HTERT RPE-1 (cell line): Measurements from ENCODE around the gene DNAJB6.

Experiments
- in situ Hi-C: fragments of 300-500 bp; cut with MboI; formaldehyde crosslinking; loops from 4 replicates; pipeline ENCODE4 v1.14.3; 2020; ENCODE audit warnings: low sequenced_read_pairs

DNAJB6 gene

DNA sequence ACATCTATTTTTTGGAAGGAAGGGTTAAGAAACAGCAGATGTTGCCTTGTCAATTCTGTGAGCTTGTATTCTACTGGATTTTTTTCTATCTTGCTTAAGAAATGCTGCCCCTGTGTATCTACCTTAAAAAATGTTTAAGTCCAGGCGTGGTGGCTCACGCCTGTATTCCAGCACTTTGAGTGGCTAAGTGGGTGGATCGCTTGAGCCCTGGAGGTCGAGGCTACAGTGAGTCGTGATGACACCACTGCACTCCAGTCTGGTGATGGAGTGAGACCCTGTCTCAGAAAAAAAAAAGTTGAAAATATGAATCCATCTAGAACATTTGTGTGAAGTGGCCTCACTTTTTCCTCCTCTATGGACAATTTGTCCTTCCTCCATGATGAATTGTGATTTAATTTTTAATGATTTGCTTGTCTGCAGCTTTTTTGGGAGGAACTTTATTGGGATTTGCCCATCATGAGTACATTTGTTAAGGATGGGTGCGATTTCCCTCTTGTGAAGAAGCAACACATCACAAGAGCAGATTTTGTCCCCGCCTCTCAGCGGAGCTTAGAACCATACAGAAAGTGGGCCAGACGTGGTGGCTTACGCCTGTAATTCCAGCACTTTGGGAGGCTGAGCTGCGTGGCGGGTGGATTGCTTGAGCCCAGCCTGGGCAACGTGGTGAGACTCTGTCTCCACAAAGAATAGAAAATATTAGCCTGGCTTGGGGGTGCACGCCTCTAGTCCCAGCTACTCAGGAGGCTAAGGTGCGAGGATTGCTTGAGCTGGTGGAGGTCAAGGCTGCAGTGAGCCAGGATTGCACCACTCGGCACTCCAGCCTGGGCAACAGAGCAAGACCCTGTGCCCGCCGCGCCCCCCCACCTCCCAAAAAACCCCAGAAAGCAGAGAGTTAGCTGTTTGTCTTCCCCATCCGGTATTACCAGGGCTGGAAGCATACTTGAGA lies 57.7 kb downstream of the DNAJB6 start:
- in situ Hi-C loops: no loop called here

- in situ Hi-C loops: no loop called here
These were observed 58.4 kb downstream of the DNAJB6 start for GRCh38 chr7:157395206-157395605.

- in situ Hi-C loops: no loop called here
These were observed 59.7 kb downstream of the DNAJB6 start for GRCh38 chr7:157396316-157397035.

- in situ Hi-C loops: no loop called here
These were observed 60.4 kb downstream of the DNAJB6 start for GRCh38 chr7:157397036-157397720.

- in situ Hi-C loops: no loop called here
These were observed 61.2 kb downstream of the DNAJB6 start for GRCh38 chr7:157397731-157398691.

DNA sequence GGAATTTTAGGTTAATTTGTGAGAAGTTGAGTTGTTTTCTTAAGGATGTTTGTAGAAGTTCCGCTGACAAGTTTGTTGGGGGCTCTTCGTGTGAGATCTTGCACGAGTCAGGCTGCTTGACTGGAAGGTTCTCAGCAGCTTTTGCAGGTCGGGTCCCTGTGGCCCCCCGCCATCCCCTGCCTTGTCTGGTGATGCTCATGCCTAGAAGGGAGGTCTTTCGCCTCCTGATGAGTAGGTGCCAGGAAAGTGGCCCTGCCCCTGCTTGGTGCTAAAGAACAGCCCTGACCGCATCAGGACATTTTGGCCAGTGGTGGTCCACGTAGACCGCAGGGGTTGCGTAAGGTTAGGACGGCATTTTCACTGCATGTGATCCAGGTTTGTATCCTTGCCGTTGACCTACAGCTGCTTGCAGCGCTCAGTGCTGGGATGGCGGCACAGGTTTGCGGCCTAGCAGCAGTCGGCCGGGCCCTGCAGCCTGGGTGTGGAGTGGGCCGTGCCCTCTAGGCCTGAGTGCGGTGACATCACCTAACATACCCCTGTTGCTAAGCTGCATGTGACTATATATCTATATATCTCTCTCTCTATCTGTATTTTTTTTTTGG lies 62.4 kb downstream of the DNAJB6 start:
- in situ Hi-C loops: no loop called here

DNA sequence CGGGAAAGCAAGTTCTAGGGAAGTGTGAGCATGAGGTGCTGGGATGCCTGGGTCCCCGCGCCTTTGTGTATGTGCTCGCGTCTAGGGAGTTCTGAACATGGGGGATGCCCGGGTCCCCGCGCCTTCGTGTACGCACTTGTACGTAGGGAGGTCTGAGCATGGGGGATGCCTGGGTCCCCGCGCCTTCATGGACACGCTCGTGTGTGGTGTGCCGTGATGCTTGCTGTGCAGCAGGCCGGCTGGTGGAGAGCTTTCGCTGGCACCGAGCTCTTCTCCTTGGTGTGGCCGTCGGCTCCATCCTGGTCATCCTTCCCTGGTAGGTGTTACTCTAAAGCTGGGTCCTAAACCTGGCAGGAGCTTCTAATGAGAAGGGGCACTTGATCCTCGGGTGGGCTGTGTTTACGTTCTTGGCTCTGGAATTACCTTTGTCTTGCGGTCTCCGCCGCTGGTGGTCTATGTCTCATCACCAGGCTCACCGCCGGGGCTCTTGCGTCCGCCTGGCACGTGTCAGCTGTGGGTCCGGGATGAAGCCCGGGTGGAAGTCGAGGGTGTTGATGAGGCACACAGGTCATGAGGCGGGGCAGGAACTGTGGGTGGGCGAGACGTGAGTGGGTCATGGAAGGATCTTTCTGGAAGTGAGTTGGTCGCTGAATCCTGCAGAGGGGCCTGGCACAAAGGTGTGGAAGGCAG lies 63.5 kb downstream of the DNAJB6 start:
- in situ Hi-C loops: no loop called here

- in situ Hi-C loops: no loop called here
These were observed 65.0 kb downstream of the DNAJB6 start for GRCh38 chr7:157401567-157402387.

DNA sequence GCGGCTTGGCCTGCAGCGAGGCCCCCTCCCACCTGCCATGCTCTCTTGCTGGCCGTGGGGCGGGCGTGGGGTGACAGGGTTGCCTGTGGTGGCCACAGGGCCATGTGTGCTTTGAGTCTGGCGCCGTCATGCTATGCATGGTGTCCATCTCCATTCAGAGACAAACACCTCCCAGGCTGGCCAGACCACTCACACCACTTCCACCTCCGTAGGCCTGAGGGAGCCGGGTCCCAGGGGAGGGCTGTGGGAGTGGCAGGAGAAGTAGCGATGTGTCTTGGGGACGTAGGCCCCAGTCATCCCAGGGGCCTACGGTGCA lies 65.5 kb downstream of the DNAJB6 start:
- in situ Hi-C loops: no loop called here

GRCh38 chr7:157402911-157403534 lies 66.2 kb downstream of the DNAJB6 start:
- in situ Hi-C loops: no loop called here

DNA sequence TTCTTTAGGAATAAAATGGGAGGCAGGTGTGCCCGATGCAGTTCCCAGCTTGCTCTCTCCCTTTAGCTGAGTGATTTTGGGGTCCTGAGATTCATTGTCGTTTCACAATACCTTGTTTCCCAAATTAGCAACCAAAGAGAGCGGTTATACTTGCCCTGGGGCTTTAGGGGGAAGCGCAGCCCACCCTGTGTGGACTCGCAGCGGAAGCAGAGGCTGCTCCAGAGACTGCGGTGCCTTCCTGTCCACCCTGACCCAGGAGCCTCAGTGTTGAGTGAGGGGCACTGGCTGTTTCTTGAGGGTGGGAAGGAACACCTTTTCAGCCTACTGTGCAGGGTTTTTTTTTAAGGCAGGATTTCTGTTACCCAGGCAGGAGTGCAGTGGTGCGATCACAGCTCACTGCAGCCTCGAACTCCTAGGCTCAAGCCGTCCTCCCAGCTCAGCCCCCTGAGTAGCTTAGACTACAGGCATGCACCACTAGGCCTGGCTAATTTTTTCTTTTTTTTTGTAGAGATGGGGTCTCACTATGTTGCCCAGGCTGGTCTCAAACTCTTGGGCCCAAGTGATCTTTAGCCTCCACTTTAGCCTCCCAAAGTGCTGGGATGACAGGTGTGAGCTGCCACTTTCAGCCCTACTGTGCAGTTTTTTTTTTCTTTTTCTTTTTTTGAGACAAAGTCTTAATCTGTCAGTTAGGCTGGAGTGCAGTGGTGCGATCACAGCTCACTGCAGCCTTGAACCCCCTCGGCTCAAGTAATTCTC lies 67.0 kb downstream of the DNAJB6 start:
- in situ Hi-C loops: no loop called here

GRCh38 chr7:157404845-157405481 lies 68.2 kb downstream of the DNAJB6 start:
- in situ Hi-C loops: no loop called here

DNA sequence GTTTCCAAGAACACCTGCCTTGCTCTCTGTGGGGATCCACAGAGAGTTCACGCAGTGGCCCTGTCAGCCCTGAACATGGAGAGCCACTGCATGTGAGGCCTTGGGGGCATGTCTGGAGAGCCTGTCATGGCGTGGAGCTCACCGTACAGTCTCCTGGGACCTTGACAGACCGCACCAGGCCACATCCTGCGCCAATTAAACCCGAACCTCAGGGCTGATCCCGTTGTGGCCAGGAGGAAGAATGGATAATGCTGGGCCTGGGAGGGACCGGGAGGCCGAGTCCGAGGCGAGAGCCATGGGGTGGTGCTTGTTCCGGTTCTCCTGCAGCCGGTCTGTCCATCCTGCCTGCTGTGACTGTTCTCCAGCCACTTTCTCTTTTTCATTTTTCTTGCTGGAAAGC lies 68.7 kb downstream of the DNAJB6 start:
- in situ Hi-C loops: no loop called here

GRCh38 chr7:157405914-157406810 lies 69.4 kb downstream of the DNAJB6 start:
- in situ Hi-C loops: no loop called here

DNA sequence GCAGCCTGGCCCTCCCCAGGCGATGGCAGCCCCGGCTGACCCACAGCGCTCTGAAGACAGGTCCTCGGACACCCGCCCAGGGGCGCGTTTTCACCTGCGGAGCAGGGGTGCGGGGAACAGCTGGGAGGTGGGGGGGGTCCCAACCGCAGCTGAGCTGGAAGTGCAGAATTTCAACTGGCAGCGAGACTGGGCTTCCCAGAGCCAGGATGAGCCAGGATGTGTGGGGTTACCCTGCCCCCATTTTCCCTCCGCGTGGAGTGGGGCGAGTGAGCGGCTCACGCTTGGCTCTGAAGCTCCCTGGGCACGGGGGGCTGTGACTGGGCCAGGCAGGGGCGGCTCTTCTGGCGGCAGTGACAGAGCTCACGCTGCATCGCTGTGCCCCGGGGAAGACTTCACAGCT lies 70.2 kb downstream of the DNAJB6 start:
- in situ Hi-C loops: no loop called here
